Measurements from ENCODE around the gene EXT2. TPM values are rescaled to one million over a fixed set of nuclear protein-coding genes. Genes with fewer than 3 reads are reported as not detected.

Gene EXT2
- total RNA-seq, 1 experiment from 2014 or later = 67.3 TPM

DNA sequence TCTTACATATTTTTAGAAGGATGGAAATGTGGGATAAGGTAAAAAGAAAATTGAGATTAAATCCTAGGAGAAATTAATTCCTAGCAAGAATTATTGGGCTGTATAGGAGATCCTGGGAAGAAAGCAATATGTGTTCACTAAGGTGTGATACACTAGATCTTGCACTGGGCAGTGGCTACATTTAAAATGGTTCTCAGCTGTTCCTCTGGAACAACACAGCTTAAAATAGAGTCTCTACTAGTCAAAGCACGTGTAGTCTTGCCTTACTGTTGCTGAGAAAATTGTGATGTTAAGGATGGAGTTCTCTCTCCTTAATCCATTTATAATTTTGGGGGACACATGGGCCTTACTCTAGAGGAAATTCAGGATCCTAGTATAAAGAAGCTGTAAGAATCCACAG lies 54.9 kb downstream of the EXT2 start:
- Mint-ChIP-seq H3K9me3 (ENCODE audit: low read depth, unreplicated experiment) (no peaks in the 10 kb centered on the region), H3K4me3 (ENCODE audit: low read depth, unreplicated experiment) (no peak overlapping the region), H3K36me3 (ENCODE audit: insufficient read depth, unreplicated experiment) (no peaks in the 10 kb centered on the region), H3K4me1 (ENCODE audit: low read depth, unreplicated experiment) (no peaks in the 10 kb centered on the region), H3K27me3 (ENCODE audit: unreplicated experiment) (no peaks in the 10 kb centered on the region), H3K27ac (ENCODE audit: unreplicated experiment) (no peak overlapping the region)
- CTCF ChIA-PET = no interaction called here
- TF ChIP-seq, protein P1, sequence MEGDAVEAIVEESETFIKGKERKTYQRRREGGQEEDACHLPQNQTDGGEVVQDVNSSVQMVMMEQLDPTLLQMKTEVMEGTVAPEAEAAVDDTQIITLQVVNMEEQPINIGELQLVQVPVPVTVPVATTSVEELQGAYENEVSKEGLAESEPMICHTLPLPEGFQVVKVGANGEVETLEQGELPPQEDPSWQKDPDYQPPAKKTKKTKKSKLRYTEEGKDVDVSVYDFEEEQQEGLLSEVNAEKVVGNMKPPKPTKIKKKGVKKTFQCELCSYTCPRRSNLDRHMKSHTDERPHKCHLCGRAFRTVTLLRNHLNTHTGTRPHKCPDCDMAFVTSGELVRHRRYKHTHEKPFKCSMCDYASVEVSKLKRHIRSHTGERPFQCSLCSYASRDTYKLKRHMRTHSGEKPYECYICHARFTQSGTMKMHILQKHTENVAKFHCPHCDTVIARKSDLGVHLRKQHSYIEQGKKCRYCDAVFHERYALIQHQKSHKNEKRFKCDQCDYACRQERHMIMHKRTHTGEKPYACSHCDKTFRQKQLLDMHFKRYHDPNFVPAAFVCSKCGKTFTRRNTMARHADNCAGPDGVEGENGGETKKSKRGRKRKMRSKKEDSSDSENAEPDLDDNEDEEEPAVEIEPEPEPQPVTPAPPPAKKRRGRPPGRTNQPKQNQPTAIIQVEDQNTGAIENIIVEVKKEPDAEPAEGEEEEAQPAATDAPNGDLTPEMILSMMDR (IDR thresholded peaks at IDR 0.05; ENCODE audit: unreplicated experiment) = no peak
- intact Hi-C loops (cut with micrococcal nuclease; ENCODE audit: unreplicated experiment) = no loop called here
- DNase-seq = no peak
- BruUV-seq (replicated peaks) = no TSS peak

DNA sequence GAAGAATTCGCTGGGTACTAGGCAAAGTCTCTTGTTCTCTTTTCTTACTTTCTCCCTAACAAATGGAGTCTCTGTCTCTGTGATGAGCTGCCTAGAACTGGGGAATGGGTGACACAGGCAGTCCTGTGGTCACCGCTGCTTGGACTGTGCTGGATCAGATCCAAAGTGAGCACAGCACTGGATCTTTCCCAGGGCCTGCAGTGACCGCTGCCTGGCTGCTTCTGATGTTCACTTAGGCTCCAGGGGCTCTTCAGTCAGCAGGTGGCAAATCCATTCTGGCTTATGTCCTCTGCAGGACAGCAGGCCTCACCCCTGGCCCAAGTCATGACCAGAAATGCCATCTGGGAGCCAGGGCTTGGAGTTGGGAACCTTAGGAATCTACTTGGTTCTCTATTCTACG lies 61.5 kb downstream of the EXT2 start:
- no peak overlapping the region for H3K27ac Mint-ChIP-seq (ENCODE audit: unreplicated experiment)
- no peaks in the 10 kb centered on the region for H3K9me3 Mint-ChIP-seq (ENCODE audit: low read depth, unreplicated experiment)
- intact Hi-C loops (cut with micrococcal nuclease; ENCODE audit: unreplicated experiment) = no loop called here
- no peak for DNase-seq
- no peaks in the 10 kb centered on the region for H3K36me3 Mint-ChIP-seq (ENCODE audit: insufficient read depth, unreplicated experiment)
- no TSS peak for BruUV-seq (replicated peaks)
- H3K4me1 Mint-ChIP-seq (ENCODE audit: low read depth, unreplicated experiment) = no peaks in the 10 kb centered on the region
- H3K27me3 Mint-ChIP-seq (ENCODE audit: unreplicated experiment) = no peaks in the 10 kb centered on the region
- H3K4me3 Mint-ChIP-seq (ENCODE audit: low read depth, unreplicated experiment) = no peak overlapping the region
- CTCF ChIA-PET = no interaction called here
- TF ChIP-seq, protein P1 (IDR thresholded peaks at IDR 0.05; ENCODE audit: unreplicated experiment) = no peak

DNA sequence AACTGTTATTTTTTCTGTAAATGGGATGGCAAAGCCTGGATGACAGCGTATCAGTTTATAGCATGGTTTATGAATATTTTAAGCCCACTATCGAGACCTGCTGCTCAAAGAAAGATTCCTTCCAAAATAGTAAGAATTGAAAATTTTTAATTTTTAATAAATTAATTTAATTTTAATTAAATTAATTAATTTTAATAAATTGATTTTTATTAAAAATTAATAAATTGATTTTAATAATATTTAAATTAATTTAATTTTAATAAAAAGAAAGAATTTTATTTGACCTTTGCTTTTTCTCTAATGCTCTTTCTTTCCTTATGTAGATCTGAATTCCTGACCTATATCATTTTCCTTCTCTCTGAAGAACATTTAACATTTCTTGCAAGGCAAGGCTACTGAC lies 62.9 kb downstream of the EXT2 start:
- no peak for DNase-seq
- Mint-ChIP-seq H3K4me1 (ENCODE audit: low read depth, unreplicated experiment) (no peaks in the 10 kb centered on the region), H3K27me3 (ENCODE audit: unreplicated experiment) (no peaks in the 10 kb centered on the region), H3K27ac (ENCODE audit: unreplicated experiment) (no peak overlapping the region), H3K36me3 (ENCODE audit: insufficient read depth, unreplicated experiment) (no peaks in the 10 kb centered on the region), H3K9me3 (ENCODE audit: low read depth, unreplicated experiment) (no peaks in the 10 kb centered on the region), H3K4me3 (ENCODE audit: low read depth, unreplicated experiment) (no peak overlapping the region)
- CTCF ChIA-PET = no interaction called here
- intact Hi-C loops (cut with micrococcal nuclease; ENCODE audit: unreplicated experiment) = no loop called here
- TF ChIP-seq, protein P1 (IDR thresholded peaks at IDR 0.05; ENCODE audit: unreplicated experiment) = no peak
- BruUV-seq (replicated peaks) = no TSS peak

DNA sequence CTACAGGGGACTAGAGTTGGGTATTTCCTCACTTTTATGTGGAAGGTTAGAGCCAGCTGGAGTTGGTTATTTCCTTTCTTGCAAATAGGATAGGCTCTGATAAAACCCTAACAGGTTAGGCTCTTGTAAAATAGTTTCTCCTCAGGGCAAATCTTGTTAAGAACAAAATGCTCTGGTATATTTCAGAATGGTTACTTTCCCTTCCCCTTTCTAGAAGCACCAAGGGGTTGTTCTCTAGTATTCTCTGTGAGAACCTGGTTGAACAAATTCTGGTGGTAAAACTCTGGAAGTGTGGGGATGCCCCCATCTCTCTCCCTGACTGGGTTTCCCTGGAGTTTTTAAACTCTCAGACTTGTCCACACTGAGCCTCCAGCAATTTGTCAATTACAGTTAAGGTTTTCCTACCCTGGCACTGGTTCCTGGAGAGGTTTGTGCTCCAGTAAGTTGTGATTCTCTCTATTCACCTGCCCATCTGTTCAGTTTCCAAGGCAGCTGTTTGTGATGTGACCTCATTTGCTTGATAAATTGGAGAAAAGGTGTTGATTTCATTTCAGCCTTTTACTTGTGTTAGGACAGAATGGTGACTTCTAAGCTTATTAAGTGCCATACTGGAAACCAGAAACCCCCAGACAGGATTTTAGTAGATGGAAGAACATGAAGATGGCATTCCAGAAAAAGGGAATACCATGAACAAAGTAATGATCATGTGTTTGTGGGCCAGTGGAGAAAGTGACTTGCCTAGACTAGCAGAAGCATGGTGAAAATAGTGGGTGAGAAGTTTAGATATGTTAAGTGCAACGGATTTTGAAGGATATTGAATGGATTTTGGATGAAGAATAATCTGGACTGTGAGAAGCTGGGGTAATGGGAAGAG lies 64.6 kb downstream of the EXT2 start:
- BruUV-seq (replicated peaks) = no TSS peak
- TF ChIP-seq, protein P1 (IDR thresholded peaks at IDR 0.05; ENCODE audit: unreplicated experiment) = no peak
- H3K4me3 Mint-ChIP-seq (ENCODE audit: low read depth, unreplicated experiment) = no peak overlapping the region
- no peaks in the 10 kb centered on the region for H3K4me1 Mint-ChIP-seq (ENCODE audit: low read depth, unreplicated experiment)
- no peaks in the 10 kb centered on the region for H3K27me3 Mint-ChIP-seq (ENCODE audit: unreplicated experiment)
- H3K9me3 Mint-ChIP-seq (ENCODE audit: low read depth, unreplicated experiment) = no peaks in the 10 kb centered on the region
- H3K36me3 Mint-ChIP-seq (ENCODE audit: insufficient read depth, unreplicated experiment) = no peaks in the 10 kb centered on the region
- CTCF ChIA-PET = no interaction called here
- H3K27ac Mint-ChIP-seq (ENCODE audit: unreplicated experiment) = no peak overlapping the region
- no peak for DNase-seq
- intact Hi-C loops (cut with micrococcal nuclease; ENCODE audit: unreplicated experiment) = no loop called here
